Activated CD4-positive, alpha-beta T cell treated with anti-CD3 and anti-CD28 coated beads, Interleukin-2, amount 50 U/mL, for 1 hour (primary cell): Measurements from ENCODE around the gene IL4I1.

Experiments used
- DNase-seq: peaks from one replicate; pipeline ENCODE4 v3.0.0-alpha.2; 2020

The IL4I1 gene

DNA sequence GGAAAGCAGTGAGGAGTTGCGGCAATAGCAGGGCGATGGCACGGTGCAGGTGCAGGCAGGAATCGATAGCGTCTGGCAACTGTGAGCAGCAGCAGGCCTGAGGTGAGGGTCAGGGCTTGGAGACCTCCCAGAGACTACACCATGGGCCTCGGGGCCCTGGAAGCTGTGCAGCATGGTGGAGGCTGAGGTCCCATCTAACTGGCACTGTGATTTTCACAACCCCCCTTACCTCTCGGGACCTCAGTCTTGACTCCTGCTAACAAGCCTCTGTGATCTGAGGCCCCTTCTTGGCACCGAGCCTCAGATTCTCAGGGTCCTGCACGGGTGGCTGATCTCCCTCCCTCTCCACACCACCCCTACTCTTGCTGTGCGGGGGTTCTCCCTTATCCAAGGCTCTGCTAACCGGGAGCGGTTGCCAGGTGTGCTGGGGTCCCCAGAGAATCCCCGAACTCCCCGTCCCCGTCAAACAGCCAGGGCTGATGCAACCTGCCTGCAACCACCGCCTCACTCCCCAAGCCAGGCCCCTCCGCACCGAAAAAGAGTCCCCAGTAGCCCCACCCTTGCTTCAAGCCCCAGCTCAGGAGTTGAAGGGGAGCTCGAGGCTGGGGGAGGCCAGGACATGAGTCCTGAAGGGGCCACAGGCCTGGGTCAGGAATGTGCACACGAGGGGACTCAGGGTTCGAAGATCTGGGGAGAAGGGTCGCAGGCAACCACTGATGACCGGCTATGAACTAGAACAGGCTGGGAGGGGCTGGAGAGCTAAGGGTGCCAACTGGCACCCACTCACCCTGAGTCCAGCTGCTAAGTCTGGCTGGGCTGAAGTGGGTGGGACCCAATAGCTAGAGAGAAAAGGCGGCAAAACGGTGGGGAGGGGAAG lies 27.6 kb upstream of the IL4I1 start:
- no peak for DNase-seq

- DNase-seq: no peak
Observed at GRCh38 chr19:49923055-49924003, 26.6 kb upstream of the IL4I1 start.

GRCh38 chr19:49921871-49922795 lies 25.4 kb upstream of the IL4I1 start:
- DNase-seq: no peak

DNA sequence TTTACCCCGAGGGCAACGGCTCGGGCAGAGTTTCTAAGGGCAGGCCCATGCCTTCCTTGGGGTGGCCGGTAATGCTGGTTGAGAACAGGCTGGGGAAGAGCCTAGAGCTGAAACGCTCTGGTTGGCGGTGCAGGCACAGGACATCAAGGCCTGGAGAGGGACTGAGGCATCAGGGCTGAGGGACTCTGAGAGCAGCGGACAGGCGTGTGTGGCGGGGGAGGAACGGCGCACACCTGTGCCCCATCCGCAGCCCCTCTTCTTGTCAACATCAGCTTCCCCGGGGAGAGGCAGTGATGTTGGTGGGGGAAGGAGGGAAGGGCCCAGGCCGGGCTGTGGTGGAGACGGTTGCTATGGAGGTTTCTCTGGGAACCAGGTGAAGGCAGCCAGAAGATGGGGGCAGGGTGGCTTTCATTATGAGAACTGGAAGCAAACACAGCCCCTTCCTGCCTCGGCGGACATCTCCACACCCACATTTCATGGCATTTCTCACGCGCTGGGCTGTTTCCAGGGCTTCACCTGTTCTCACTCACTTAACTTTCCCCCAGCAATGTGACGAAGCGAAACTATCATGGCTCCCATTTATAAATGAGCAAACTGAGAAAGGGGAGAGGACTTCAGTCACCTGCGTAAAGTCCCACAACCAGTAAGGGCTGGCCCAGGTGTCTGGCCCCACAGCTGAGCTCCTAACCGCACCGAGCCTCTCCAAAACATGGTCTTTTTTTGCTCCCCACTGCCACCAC lies 24.1 kb upstream of the IL4I1 start:
- no peak for DNase-seq

DNA sequence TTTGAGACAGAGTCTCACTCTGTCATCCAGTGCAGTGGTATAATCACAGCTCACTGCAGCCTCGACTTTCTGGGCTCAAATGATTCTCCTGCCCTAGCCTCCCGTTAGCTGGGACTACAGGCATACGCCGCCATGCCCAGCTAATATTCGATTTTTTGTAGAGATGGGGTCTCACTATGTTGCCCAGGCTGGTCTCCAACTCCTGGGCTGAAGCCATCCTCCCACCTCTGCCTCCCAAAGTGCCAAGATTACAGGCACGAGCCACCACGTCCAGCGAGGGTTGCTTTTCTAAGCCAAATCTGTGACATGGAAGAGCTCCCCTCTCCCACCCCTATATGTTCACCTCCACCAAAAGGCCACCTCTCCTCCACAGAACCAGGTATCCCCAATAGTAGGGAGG lies 21.4 kb upstream of the IL4I1 start:
- no peak for DNase-seq

- no peak for DNase-seq
Observed at GRCh38 chr19:49916839-49917733, 20.4 kb upstream of the IL4I1 start.

- no peak for DNase-seq
Observed at GRCh38 chr19:49915271-49915670, 18.6 kb upstream of the IL4I1 start.

GRCh38 chr19:49913720-49914119 lies 17.0 kb upstream of the IL4I1 start:
- no peak for DNase-seq

DNA sequence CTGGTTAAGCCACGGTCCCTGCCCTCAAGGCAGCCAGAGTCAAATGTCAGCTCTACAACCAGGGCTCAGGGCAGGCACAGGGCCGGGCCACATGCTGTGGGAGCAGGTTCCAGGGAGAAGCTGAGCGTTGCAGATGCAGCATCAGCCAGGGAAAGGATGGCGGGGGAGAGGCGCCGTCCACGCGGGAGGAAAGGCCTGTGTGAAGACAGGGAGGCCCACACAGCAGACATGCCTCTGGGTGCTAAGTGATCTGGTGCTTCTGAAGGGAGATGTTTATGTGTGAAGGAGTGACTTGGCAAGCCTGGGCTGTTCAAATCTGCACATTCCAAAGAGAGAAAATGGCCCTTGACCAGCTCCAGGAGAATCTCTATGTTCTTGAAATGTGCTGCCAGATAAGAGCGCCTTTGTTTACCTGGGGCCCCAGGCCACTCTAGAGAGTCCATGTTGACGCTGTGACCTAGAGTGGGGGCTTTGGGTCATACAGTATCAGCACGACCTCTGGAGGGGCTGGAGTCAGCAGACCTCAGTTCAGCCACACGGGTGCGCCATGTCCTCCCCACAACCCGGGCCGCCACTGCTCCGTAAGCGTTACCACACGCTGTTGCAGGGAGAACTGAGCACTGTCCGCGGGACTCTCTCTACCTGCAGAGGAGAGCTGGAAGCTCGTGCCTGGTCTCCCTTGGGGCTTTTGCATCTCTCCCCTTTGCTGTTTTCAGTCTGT lies 16.4 kb upstream of the IL4I1 start:
- DNase-seq: no peak

DNA sequence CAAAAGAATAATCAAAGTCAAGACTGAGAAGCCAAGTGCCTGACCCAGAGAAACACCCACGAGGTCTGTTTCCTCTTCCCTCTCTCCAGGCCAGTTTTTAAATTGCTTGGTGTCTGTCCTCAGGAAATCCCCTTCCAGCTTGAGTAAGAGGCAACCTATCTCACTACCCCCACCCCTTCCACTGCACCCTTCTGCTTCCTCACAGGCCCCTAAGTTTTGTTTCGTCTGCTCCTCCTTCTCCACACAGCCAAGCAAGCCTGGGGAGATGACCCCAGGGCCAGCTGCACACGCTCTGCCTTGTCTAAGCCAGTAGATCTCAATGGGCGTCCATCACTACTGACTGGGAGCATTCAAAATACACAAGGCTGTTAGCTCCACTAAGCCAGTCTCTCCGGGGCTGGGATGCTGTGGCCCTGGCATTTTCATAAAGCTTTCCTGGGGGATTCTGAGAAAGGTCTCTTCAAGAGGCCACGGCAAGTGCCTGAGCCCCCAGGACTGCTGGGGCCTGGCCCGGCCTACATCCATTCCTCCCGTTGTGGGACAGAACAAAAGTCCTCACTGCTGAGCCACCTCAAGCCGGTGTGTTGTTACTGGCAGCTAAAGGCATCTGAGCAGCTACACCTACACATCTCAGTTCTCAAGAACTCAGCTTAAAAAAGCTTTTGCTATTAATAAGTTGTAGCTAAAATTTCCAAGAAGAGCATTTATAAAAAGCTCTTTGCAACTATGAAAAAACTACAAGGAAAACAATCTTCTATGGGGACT lies 14.9 kb upstream of the IL4I1 start:
- DNase-seq: no peak

DNA sequence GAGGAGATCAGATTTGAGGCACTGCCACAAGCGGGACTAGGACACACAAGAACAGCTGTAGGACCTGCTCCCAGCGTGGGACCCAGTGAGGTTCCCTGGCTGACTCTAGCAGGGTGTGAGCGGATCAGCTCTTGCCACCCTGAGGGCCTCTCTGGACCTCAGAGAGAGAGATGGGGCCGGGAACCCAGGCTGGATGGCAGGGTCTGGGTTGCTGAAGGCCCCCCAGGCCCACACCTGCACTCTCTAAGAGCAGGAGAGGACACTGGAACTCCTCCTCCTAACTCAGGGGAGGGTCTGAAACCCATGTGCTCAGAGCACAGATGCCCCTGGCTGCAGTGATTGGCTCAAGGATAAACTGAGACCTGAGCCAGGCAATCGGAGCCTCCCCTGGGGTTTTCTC lies 13.5 kb upstream of the IL4I1 start:
- no peak for DNase-seq

GRCh38 chr19:49908480-49909420 lies 12.1 kb upstream of the IL4I1 start:
- DNase-seq: no peak

DNA sequence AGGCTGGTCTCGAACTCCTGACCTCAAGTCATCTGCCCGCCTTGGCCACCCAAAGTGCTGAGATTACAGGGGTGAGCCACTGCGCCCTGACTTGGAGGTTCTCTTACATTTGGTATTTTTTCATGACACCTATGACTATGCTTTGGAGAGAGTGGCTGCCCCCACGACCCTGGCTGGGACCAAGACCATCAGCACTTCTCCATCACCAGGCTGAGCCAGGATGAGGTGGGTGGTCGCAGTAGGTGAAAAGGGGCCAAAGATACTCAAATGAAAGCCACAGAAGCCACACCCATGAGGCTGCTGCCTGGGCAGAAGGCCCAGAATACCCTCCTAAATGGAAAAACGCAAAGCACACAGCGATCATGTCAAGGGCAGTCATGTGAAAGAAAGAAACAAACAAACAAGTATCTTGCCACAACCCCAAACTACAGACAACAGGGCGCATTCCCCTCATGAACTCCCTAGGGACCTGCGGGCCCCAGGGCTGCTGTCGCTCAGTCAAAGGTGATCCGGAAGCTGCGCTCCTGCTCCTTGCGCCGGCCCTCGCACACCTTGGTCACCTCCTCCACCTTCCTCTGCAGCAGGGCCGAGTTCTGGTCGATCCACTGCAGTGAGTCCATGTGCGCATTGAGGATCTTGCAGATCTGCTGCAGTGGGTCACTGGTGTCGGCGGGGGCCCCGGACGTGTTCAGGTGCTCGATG lies 11.2 kb upstream of the IL4I1 start:
- DNase-seq: no peak

GRCh38 chr19:49906879-49907564 lies 10.3 kb upstream of the IL4I1 start:
- no peak for DNase-seq

DNA sequence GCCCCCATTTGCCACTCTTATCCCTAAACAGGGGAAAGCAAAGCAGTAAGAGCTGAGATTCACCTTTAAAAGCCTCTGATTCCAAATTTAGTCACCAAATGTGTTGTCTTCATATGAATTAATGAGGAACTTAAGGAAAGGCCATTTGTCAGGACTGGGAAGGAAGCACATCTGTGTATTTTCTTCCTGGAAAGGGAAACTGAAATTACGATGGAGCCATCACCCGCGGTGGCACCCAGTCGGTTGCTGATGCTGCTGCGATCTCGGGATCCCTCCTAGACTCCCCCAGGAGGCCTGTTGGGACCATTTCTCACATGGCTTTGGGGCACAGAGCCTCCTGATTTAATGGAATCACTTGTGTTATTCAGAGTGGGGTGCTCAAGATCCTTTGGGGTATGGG lies 7.4 kb upstream of the IL4I1 start:
- DNase-seq: no peak

DNA sequence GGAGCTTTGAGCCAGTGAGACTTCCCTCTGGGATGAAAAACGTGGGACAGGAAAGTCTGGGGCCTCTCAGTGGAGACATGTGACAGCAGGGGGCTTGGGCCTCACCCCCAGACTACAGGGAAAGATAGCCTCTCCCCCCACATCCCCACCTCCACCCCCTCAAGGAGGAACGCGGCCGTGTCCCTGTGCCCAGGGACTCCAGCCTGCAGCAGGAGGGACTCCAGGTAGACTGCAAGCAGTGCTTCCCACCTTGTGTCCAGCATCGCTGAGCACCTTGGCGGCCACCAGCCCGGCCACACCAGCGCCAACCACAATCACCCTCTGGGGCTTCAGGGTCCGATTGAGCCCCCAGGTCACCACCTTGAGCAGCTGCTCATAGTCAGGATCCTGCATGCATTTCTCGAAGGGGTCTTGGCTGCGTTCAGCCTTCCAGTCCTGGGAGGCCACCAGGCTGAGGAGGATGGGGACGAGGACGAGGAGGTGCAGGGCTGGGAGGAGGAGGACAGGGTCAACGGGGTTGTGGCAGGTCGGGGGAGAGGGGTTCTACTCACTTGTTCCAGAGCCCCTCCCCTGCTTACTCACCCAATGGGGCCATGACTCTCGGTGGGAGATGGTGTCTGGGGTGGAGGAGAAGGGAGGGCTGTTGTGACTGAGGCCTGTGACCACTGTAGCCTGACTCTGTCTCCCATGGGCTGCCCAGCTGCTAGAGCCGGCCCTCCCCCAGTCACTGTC lies 955 bp downstream of the IL4I1 start:
- no peak for DNase-seq
